HFF-Myc (cell line): ENCODE measurements around the gene ZNF10.

ENCODE experiments used
- DNase-seq: peaks from one replicate; pipeline ENCODE4 v3.0.0-alpha.2; 2011; ENCODE audit warnings: low read depth; ENCODE audit errors: extremely low read depth
- H3K4me3 ChIP-seq: replicated peaks from 2 replicates; pipeline ENCODE4 v1.5.1; 2011; ENCODE audit warnings: low read depth, mild to moderate bottlenecking, control low read depth, low read length
- TF ChIP-seq, protein P1 (sequence below): IDR thresholded peaks from 2 replicates; pipeline ENCODE4 v1.5.1; 2012; ENCODE audit warnings: mild to moderate bottlenecking, low read depth, low read length, control low read depth; ENCODE audit errors: missing control alignments

ZNF10 gene

DNA sequence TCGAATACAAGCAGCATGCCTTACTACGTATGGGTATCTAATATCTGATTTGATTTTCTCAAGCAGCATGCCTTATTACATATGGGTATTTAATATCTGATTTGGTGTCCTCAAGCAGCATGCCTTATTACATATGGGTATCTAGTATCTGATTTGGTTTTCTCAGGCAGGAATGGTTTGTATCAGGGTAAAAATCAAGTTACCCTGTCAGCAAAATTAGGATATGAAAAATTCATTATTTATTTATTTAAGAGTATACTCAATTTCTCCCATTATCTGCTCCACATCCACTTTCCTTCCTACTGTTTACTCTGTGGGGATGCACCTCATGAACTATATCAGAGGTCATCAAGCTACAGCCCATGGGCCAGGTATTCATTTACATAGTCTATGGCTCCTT is 22.3 kb upstream of the ZNF10 start:
- H3K4me3 ChIP-seq: no peak overlapping the region
- TF ChIP-seq, protein P1, sequence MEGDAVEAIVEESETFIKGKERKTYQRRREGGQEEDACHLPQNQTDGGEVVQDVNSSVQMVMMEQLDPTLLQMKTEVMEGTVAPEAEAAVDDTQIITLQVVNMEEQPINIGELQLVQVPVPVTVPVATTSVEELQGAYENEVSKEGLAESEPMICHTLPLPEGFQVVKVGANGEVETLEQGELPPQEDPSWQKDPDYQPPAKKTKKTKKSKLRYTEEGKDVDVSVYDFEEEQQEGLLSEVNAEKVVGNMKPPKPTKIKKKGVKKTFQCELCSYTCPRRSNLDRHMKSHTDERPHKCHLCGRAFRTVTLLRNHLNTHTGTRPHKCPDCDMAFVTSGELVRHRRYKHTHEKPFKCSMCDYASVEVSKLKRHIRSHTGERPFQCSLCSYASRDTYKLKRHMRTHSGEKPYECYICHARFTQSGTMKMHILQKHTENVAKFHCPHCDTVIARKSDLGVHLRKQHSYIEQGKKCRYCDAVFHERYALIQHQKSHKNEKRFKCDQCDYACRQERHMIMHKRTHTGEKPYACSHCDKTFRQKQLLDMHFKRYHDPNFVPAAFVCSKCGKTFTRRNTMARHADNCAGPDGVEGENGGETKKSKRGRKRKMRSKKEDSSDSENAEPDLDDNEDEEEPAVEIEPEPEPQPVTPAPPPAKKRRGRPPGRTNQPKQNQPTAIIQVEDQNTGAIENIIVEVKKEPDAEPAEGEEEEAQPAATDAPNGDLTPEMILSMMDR: no peak
- DNase-seq: no peak

DNA sequence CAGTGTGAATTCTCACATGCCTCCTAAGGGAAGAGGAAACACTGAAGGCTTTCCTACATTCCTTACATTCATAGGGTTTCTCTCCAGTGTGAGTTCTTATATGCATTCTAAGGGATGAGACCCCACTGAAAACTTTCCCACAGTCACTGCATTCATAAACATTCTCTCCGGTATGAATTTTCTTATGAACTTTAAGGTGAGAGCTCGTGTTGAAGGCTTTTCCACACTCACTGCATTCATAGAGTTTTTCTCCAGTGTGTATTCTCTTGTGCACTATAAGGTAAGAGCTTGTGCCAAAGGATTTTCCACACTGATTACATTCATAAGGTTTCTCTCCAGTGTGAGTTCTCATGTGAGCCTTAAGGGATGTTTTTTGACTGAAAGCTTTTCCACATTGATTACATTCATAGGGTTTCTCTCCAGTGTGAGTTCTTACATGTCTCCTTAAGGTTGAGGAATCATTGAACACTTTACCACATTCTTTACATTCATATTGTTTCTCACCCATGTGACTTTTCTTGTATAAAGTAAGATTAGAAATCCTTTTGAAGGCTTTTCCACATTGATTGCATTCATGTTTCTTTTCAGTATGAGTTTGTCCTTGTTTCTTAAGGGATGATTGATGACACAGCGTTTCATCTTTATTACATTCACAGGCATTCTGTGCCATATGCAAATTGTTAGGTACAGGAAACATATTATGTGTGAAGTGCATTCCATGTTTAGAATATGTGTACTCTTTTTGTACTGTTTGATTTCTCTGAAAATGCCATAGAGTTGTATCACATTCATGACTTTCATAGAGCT is 9.8 kb upstream of the ZNF10 start:
- no peak overlapping the region for H3K4me3 ChIP-seq
- DNase-seq: no peak
- TF ChIP-seq, protein P1: no peak

DNA sequence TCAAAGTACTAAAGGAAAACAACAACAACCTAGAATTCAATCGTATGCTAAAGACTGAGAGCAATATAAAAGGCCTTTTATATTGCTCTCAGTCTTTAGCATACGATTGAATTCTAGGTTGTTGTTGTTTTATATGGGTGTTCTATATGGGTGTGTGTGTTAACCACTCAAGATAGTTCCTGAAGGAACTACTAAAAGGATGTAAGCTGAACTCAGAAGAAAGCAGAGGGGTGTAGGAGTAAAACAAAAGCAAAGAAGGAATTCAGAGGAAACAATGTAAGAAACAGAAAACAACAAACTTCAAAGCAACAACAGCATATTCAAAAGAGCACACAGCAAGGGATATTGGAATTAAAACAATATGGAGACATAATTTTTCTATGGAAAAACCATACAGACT is 5.8 kb upstream of the ZNF10 start:
- no peak overlapping the region for H3K4me3 ChIP-seq
- no peak for DNase-seq
- TF ChIP-seq, protein P1: no peak

DNA sequence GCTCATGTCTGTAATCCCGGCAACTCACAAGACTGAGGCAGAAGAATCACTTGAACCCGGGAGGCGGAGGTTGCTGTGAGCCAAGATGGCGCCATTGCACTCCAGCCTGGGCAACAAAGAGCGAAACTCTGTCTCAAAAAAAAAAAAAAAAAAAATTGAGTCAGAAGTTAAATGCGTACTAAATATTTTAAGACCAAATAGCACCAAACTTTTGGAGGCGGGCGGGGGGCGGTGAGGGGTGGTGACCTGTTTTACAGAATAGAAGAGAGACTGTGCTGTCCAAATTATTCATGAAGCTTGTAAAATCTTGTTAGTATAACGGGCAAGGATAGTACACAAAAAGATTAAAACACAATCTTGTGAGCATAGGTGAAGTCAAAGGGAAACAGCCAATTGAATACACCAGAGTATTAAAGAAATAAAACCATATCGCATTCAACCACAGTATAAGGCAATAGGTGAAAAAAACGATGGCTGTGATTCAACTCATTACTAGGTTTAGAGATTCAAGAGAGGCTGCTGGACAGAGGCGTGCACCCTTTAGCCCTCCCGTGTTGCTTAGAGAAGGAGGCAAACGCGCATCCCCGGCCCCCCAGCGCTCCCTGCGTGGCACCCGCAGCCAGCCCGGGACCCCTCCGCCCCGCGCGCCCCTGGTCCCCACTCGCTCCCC is 924 bp upstream of the ZNF10 start:
- peak overlapping the region; percentile 79 for H3K4me3 ChIP-seq
- TF ChIP-seq, protein P1: no peak
- DNase-seq: no peak

DNA sequence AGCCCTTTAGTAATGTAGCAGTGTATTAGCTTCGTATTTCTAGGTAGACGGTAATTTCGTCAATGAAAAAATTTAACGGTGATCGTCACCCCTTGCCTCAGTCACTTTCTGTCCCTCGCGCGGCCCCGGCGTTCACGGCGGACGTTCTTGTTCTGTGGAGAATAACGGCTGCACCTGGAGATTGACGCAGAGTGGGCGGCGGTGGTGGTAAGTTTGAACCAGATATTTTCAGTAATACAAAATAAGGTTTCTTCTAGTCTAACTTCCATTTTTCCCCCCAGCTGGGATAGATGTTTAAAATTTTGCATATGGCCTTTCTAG is 341 bp downstream of the ZNF10 start:
- no peak for DNase-seq
- TF ChIP-seq, protein P1: no peak
- H3K4me3 ChIP-seq: peak overlapping the region; percentile 79

DNA sequence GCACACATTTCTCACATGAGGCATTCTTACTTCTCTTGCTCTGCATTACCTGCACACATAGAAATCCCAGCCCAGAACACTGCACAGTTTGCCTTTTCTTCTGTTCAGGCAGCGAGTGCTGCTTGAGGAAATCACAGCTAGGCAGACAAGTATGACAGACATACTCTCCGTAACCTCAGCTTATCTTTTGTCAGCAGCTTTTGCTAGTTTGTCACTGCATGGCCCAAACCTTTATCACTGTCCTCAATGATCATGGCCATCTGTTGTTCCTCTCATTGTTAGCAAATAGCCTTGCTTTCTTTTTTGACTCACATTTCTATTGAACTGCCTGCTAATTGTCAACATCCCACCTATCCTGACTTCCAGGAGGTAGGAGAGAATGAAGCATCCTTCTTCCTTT is 5.3 kb downstream of the ZNF10 start:
- no peak overlapping the region for H3K4me3 ChIP-seq
- DNase-seq: no peak
- TF ChIP-seq, protein P1: no peak

DNA sequence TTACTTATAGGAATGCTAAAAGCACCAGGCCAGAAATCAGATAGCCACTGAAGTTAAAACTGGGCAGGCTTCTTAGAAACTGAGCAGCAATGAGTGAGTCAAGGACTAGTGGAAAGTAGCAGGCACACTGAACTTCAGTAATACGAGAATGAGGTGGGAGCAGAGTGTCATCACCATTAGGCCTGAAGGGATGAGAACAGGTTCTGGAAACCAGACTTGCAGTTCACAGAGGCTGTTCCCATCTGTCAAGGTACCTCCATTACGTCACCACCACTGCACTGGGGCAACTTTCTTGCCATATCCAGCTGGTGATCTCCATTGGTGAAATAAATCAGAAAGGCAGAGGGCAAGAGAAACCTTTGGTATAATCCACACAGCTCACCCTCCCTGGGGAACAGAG is 15.6 kb downstream of the ZNF10 start:
- TF ChIP-seq, protein P1: no peak
- H3K4me3 ChIP-seq: no peak overlapping the region
- DNase-seq: no peak
